ENCODE results near the gene TPRA1. TPM values are rescaled to one million over a fixed set of nuclear protein-coding genes. Genes with fewer than 3 reads are reported as not detected.
A peak's percentile ranks its signal among the peaks of the same experiment; 100 is the strongest.

Gene TPRA1
- total and polyA plus RNA-seq, 12 donors, result 13.5 to 65.6 (median 46.4) TPM

GRCh38 chr3:127577448-127577847, 13.1 kb downstream of the TPRA1 start:
- DNase-seq, result no peak
- peaks cover 0 to 37% of the 10 kb centered on the region in 2 donors for H3K36me3 ChIP-seq (replicated peaks in 1 of 2)
- H3K27me3 ChIP-seq, result no peaks in the 10 kb centered on the region
- no peak overlapping the region for H3K27ac ChIP-seq
- no peak overlapping the region for H3K4me3 ChIP-seq
- H3K4me1 ChIP-seq (replicated peaks in 1 of 2), result no peaks in the 10 kb centered on the region
- no peaks in the 10 kb centered on the region for H3K9me3 ChIP-seq (replicated peaks in 1 of 3)
- no peak for TF ChIP-seq CTCF (IDR thresholded peaks at IDR 0.05)
- TF ChIP-seq POLR2A (IDR thresholded peaks at IDR 0.05), result no peak
- WGBS, 4 donors, result 91 to 95% (median 92%) methylated on average over 6 to 7 of the region's 7 CpGs
- intact Hi-C loops (cut with DNase I), result loop anchor here in 1 of 2 donors (10.0 kb wide), 1 partner anchor 397 kb away; no protein-coding TSS in a partner anchor

GRCh38 chr3:127574880-127575878, 15.4 kb downstream of the TPRA1 start:
- DNase-seq, result peak; percentile 80 to 96 (median 88)
- 32 to 51% (median 41%) methylated on average over 13 to 46 of the region's 46 CpGs for WGBS, 4 donors
- no peaks in the 10 kb centered on the region for H3K9me3 ChIP-seq (replicated peaks in 1 of 3)
- H3K27ac ChIP-seq, result no peak overlapping the region
- no peaks in the 10 kb centered on the region for H3K27me3 ChIP-seq
- no peak overlapping the region for H3K4me3 ChIP-seq
- peaks cover 0 to 45% of the 10 kb centered on the region in 2 donors for H3K36me3 ChIP-seq (replicated peaks in 1 of 2)
- no peaks in the 10 kb centered on the region for H3K4me1 ChIP-seq (replicated peaks in 1 of 2)
- TF ChIP-seq POLR2A (IDR thresholded peaks at IDR 0.05) (no peak), CTCF (IDR thresholded peaks at IDR 0.05) (peak; percentile 90 to 99 (median 96))
- intact Hi-C loops (cut with DNase I), result loop anchor here in 1 of 2 donors (10.0 kb wide), 1 partner anchor 400 kb away; no protein-coding TSS in a partner anchor

- intact Hi-C loops (cut with DNase I), result loop anchor here in 1 of 2 donors (10.0 kb wide), 1 partner anchor 401 kb away; no protein-coding TSS in a partner anchor
- TF ChIP-seq POLR2A (IDR thresholded peaks at IDR 0.05), result no peak
- TF ChIP-seq CTCF (IDR thresholded peaks at IDR 0.05), result no peak
- peaks cover 0 to 38% of the 10 kb centered on the region in 2 donors for H3K36me3 ChIP-seq (replicated peaks in 1 of 2)
- H3K27me3 ChIP-seq, result no peaks in the 10 kb centered on the region
- 52 to 65% (median 61%) methylated on average over 3 to 5 of the region's 5 CpGs for WGBS, 4 donors
- no peak for DNase-seq
- H3K9me3 ChIP-seq (replicated peaks in 1 of 3), result no peaks in the 10 kb centered on the region
- H3K4me3 ChIP-seq, result no peak overlapping the region
- no peak overlapping the region for H3K27ac ChIP-seq
- no peaks in the 10 kb centered on the region for H3K4me1 ChIP-seq (replicated peaks in 1 of 2)
Observed at GRCh38 chr3:127573912-127574311, 16.6 kb downstream of the TPRA1 start.

GRCh38 chr3:127573401-127573800, 17.1 kb downstream of the TPRA1 start:
- no peak for DNase-seq
- TF ChIP-seq POLR2A (IDR thresholded peaks at IDR 0.05), result no peak
- TF ChIP-seq CTCF (IDR thresholded peaks at IDR 0.05), result no peak
- H3K36me3 ChIP-seq (replicated peaks in 1 of 2), result peaks cover 0 to 38% of the 10 kb centered on the region in 2 donors
- intact Hi-C loops (cut with DNase I), result loop anchor here in 1 of 2 donors (10.0 kb wide), 1 partner anchor 401 kb away; no protein-coding TSS in a partner anchor
- H3K9me3 ChIP-seq (replicated peaks in 1 of 3), result no peaks in the 10 kb centered on the region
- H3K4me1 ChIP-seq (replicated peaks in 1 of 2), result no peaks in the 10 kb centered on the region
- no peak overlapping the region for H3K27ac ChIP-seq
- WGBS, 4 donors, result 86 to 94% (median 90%) methylated on average over 4 to 14 of the region's 14 CpGs
- H3K4me3 ChIP-seq, result no peak overlapping the region
- no peaks in the 10 kb centered on the region for H3K27me3 ChIP-seq

All from adrenal gland (tissue), 12 donors.